Medulla oblongata (tissue), 1 donor: ENCODE data around the gene TNP1.
A peak's percentile ranks its signal among the peaks of the same experiment; 100 is the strongest.

Source experiments
- DNase-seq: peaks from one replicate; pipeline ENCODE4 v3.0.0-alpha.2; 2015; ENCODE audit errors: extremely low spot score

TNP1 gene, protein sequence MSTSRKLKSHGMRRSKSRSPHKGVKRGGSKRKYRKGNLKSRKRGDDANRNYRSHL

DNA sequence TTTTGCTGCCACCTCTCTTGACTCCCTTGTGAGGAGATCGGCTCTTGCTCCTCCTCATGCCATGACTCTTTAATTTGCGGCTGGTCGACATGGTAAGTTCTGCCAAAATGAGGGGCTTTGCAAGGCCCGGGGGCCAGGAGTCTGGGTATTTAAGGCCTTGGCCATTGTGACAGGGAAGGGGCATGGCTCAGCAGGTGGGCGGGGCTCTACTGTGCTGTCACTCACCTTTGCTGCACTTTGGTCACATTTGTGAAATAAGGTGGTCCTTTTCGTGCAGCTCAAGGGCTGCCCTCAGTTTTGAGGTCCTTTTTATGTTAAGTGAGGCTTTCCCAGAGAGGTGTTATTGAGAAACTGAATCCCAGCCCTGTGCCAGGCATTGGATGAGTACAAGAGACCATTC, at the start of gene TNP1:
TNP1 (minus strand) TSS at position 121 of the 400 bp plus-strand sequence; CDS start at position 91, 30 bp downstream.
- DNase-seq = no peak

DNA sequence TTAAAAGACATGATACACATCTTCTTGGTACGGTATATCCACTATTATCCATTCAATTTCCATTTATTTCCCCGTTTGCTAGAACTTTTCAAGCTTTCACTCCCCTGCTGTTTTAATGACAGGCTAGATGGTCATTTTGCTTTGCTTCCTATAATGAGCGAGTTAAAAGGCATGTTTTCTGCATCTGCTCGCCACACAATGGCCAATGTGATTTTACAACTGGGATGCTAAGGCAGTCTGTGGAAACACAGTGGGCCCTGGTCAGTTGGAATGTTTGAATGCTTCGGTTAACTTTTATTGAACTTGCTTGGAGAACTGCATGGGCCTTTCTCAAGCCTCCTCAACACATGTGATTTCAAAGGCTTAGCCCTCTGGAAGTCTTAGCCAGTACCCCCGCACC, 48.4 kb upstream of the TNP1 start:
- DNase-seq = no peak

DNA sequence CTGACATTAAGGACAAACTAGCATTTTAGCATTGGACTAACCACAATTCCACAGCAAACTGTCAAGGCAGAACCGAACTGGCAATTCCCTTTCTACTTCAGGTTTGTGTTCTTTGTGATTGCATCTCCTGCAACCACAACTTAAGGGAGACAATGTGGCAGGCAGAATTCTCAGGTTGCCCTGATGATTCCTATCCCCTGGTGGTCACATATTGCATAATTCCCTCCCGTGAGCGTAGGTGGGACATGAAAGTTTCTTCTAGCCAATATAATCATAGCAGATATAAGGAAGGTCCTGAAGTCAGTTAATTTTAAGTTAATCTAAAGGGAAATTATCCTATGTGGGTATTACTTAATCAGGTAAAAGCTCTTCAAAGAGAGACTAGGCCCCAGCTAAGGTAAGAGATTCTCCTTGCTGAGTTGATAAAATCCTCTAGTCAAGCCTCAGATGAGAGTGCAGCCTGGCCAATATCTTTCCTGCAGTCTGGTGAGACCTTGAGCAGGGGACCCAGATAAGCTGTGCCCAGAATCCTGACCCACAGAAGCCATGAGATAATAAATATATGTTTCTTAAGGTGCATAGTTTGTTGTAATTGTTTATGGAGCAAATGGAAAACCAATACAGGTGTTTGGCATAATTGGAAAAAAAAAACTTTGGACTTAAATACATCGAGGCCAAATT, 45.9 kb upstream of the TNP1 start:
- no peak for DNase-seq

DNA sequence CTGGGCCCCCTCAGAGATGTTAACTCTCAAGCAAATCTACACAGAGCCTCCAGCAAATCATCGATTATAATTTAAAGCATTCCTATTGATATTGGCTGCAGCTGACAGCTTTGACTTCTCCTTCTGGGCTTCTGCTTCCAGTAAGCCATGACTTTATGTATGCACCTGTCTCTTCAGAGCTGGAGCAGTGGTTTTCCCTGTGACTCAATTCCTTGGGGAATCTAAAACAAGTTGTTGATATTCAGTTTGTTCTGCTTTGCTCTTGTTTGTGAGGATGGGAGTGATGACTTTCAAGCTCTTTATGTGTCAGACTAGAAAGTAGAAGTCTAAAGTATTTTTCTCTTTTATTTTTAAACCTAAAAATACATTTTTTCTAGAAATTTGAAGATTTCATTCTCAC, 45.1 kb upstream of the TNP1 start:
- DNase-seq = no peak

DNA sequence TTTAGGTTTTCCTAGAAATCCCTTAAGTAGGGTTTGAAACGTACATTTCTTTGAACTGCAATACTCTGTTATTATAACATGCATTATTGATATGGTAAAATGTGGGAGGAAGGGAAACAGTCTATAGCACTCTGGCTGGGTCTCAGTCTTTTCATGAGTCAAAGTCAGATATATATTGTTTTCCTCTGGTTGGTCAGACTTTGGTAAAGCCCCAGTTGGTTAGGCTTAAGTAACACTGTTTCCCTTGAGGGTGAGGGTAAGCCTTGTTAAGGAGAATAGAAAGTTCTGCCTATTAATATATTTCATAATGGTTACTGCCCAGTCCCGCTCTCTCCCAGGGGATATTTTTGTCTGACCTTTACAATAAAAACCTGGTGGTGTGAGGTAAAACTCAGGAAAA, 44.7 kb upstream of the TNP1 start:
- DNase-seq = no peak

DNA sequence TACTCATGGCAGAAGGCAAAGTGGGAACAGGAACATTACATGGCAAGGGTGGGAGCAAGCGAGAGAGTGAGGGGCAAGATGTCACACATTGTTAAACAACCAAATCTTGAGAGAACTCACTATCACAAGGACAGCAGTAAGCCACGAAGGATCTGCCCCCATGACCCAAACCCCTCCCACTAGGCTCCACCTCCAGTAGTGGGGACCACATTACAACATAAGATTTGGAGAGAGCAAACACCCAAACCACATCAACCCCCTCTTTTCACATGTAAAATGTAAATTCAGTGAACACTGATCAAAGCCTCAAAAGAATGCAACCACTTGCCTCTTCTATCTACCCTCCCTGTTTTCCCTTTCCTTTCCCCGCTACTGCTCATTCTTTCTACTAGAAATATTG, 43.6 kb upstream of the TNP1 start:
- DNase-seq = no peak

DNA sequence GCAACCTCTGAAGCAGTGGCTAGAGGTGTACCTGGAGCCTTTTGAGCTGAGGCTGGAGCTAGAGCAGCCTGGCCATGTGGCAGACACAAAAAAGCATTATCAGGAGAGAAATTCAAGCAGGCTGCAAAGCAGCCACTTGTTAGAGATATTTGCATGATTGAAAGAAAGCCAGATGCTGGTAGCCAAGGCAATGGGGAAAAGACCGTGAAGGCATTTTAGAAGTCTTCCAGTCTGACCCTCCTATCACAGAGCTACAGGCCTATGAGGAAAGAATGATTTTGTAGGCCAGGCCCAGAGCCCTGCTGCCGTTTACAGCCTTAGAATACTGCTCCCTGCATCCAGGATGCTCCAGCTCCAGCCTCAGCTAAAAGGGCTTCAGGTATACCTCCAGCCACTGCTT, 41.4 kb upstream of the TNP1 start:
- no peak for DNase-seq

DNA sequence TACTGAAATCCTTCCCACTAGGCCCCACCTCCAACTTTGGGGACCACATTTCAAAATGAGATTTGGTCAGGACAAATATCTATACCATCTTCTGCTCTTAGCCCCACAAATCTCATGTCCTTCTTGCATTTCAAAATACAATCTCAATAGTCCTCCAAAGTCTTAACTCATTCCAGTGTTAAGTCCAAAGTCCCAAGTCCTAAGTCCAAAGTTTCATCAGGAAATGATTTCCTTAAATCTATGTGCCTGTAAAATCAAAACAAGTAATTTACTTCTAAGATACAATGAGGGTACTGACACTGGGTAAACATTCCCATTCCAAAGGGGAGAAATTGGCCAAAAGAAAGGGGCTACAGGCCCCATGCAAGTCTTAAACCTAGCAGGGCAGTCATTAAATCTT, 40.5 kb upstream of the TNP1 start:
- DNase-seq = no peak

DNA sequence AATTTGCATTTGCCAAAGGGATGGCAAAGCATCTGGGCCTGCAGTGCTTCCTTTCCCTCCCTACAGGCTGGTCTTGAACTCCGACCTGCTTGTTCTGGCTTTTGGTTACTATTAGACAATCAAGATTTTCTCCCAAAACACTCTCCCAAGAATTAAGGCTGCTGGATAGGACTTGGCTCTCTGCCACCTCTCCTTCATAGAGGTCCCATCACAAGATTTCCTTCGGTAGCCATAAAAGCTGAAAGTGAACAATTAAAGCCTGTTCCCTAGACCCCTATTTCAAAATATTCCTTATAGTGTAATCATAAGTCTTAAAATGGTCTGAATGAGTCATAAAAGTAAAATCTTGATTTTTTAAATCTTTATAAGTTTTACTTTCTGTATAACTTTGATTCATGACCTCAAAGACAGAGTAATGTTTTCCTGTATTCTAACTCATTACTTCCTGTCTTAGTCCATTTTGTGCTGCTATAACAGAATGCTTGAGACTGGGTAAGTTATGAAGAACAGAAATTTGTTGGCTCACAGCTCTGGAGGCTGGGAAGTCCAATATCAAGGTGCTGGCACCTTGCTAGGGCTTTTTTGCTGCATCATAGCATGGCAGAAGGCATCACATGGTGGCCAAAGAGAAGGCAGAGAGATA, 37.8 kb upstream of the TNP1 start:
- no peak for DNase-seq

DNA sequence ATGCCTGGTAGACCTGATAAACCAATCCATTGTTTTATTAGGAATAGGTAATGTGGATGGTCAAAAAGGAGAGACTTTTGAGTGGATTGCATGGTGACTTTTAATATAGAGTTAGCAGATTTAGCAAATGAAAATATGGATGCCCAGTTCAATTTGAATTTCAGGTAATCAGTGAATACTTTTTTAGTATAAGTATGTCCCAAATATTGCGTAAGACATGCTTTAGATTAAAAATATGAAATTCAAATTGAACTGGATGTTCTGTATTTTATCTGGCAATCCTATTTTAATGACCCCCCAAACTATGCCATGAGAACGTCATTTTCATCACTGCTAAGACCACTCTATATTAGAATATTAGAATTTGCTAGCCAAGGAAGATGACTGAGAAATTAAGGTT, 30.3 kb upstream of the TNP1 start:
- no peak for DNase-seq

DNA sequence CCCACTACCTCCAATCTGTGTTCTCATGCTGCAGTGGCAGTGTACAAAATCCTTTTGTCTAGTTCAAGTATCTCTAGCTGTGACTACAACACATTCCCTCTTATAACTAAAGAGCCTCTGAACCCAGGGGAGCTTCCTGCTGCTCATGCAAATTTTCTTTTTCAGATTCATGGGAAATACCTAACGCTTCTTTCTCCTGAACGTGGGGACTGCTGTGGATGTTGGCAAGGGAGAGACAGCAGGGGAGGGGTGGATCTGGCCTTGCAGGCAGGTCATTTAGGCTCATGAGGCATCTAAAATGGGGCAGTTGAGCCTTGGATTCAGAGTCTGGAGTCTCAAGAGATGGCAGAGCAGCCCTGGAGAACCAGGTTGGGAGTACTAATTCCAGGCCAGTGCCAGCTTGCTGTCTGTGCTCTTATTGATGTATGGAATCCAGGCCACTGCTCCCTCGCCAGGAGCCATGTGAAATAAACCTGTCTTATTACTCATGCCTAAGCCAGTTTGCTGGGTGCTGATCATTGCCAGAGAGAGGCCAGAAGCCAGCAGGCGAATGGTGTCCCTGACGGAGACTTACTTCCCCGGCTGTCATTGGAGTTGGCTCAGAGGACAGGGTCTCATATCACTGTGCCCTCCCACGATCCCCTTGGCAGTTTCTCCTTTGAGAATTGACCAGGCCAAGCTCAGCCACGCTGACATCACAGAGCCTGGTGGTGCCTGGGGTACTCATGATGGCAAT, 29.2 kb upstream of the TNP1 start:
- DNase-seq = no peak

DNA sequence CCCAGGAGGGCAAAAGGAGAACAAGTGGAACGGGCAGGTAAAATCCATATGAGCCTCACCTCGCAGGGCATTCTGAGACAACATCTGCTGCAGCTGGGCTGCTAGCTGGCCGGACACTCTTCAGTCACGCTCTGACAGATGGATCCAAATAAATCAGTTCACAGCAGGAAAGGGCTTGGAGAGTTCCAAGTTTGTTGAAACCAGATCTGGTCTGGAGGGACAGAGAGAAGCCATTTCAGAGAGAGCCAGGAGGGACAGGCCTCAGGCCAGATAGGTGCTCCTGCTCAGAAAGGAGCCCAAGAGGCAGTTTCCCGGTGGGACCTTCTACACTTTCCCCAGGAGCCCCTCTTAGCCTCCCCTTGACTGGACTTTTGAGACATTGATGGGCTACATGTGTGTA, 28.2 kb upstream of the TNP1 start:
- DNase-seq = no peak

DNA sequence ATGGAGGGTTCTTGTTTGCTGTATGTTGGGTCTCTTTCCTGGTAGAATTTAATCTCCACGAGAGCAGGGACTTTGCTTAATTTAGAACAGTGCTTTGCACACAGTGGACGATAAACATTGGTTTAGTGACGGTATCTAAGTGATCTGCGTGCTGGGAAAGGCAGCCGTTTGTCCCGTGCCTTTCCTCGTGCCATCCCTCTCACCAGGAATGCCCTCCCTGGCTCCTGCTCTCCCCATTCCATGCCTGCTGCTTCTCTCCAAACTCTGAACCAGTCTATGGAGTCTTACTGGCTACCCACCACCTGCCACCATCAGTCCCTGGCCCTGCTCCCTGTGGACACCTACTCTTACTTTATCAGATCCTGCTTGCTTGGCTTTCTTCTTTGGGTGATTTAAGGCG, 27.3 kb upstream of the TNP1 start:
- DNase-seq = no peak

DNA sequence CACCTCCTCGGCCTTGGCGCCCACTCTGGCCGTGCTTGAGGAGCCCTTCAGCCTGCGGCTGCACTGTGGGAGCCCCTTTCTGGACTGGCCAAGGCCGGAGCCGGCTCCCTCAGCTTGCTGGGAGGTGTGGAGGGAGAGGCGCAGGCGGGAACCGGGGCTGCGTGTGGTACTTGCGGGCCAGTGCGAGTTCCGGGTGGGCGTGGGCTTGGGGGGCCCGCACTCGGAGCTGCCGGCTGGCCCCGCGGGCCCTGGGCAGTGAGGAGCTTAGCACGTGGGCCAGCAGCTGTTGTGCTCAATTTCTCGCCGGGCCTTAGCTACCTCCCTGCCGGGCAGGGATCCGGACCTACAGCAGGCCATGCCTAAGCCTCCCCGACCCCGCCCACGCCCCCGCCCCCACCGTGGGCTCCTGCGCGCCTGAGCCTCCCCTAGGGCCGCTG, 25.3 kb upstream of the TNP1 start:
- no peak for DNase-seq

DNA sequence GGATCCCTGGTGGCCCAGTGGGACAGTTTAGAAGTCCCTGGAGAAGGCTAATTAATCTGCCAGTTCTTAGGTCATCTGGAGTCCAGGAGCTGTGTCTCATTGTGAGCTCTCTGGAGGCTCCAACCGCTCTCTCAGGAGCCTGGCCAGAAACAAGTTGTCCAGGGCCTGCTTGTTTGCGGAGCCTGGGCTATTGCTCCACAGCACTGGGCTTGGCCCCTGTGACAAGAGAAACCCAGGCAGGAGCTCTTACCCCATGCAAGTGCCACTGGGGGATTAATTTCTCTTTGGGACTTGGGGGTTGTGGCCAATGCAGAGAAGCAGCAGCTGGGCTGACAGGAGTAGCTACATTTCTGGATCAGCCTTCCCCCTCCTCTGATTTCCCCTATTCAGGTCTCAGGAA, 24.5 kb upstream of the TNP1 start:
- no peak for DNase-seq

DNA sequence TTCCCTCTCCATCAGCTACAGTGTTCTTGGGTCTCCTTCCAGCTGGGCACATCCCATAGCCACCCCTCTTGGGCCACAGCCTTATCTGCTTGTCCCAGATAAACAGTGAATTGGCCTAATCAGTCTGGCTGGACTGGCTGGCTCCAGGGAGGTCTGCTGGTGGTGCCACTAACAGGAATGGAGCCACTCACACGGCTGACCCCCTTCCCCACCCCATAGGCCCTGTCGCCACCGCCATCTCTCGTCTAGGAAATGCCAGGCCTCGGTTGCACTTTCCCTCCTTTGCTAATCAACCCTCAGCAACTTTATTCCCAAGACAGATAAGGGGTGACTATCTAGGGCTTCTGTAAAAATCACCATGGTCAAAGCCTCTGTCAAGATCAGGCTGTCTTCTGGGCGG, 23.0 kb upstream of the TNP1 start:
- DNase-seq = no peak

DNA sequence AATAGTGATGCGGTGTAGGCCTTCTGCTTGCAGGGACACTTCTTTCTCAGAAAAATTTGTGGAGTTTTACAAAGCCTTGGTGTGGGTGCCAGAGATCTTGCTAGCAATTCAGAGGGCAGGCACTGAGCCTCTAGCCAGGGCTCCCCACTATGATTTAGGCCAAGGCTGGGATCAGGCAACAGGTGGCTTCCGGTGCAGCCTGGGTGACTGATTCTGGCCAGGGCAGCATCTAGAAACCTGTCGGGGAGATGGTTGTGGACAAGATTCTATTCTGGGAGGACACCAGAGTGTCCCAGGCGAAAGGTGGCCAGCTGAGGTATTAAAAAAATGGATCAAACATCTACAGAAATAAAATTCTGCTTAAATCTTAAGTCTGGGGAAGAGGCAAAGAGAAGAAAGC, 21.5 kb upstream of the TNP1 start:
- no peak for DNase-seq

DNA sequence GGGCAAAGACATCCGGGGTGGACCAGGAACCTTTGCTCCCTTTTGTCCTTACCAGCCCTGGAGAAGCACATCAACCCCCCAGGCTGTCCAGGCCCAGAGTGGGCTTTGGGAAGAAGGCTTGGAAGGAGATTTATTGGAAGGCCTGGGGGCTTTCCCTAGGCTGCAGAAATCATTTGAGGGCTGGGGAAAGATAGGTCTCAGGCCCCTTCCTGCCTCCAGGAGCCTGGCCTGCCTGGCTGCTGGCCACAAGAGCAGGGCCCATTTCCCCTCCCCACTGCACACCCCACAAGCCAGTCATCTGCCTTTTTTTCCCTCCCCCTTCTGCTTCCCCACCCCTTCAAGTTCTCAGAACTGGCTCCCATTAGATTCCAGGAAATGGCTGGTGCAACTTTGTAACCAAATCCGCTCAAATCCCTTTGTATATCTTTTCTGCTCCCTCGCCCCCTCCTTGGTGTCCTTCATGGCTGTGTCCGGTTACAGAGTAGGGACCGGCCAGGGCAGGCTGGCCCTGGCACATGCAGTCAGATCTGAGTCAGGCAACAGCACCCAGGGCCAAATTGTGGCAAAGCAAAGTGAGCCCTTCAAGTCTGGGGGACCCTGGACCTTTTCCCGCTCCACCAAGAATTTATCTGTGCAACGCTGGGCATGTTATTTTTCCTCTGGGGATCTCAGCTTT, 20.8 kb upstream of the TNP1 start:
- no peak for DNase-seq

DNA sequence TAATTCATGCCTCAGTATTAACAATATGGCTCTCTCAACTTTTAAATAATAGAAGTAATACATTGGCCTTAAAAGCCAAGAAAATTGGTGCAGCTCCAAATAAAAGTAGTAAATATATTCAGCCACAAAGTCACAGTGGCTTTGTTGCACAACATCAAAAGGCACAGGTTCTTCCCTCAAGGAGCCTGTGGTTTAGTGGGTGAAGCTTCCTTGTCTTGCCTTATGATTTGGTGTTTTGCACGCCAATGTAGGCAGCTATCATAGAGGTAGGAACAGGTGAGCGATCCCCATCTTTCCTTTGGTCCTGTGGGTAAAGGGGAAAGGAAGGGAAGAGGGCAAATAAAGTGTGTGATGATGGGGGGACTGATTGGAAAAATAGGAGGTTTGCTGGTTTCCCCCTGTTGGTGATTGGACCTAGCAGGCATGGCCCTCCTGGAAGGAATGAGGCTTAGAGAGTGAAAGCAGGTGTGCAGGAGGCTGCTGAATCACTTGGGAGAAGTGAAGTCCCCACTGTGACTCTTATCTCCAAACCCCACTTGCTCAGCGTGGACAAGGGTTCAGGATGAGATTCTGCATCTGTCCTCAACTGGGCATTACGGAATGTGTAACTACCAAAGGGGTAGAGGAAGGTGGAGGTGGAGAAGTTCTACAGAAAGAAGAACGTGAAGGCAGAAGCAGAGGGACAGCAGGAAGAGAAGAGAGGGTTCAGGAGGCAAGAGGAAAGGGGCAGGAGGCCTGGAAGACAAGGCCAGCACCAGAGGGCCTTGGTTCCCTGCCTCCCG, 20.1 kb upstream of the TNP1 start:
- DNase-seq = no peak

DNA sequence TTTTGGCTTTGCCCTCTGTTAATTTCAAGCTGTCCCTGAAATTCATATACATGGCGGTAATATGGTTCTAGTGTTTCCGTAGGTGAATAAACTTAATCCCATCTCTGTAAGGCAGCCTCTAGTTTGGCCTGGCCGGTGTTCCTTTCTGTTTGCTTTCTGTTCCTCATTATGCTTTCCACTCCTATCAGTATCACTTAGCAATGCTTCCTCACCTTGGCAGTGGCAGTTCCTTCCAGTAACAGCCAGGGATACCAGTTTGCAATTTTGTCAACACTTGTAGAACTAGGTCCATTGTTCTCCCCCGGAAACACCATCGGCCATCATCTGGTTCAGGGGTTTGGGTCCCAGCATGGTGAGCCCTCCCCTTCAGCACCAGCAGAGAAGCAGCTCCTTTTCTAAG, 18.2 kb upstream of the TNP1 start:
- peak; percentile 5 for DNase-seq

DNA sequence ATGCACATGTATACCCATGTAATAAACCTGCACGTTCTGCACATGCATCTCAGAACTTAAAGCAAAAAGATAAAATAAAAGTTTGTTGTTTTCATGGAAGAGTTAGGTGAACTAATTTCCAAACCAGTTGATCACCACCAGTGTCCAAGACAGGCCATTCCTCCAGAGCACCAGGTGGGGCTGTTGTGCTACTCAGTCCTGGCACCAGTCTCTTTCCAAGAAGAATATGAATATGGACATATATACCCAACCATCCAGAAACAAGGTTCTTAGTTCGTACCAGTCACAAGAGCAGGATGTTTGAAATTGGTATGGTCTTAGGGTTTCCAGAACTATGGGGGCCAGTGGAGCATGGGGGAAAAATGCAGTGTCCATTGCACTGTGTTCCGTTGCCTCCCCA, 17.2 kb upstream of the TNP1 start:
- no peak for DNase-seq

DNA sequence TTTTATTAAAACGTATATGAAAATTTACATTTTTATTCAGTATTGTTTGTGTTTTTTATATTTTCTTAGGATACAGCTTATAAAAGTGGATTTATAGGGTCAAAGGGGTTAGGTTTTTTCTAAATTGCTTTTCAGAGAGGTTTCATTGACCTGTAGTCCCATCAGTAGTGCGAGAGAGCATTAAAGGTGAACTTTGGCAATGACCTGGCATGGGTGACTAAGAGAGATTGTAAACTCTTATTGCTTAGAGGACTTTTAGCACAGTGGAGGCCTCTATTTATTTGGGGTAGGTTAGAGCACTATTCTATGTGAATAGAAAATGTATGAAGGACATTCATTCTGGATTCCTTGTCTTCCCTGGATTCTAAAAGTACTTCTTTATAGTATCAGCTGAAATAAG, 16.0 kb upstream of the TNP1 start:
- DNase-seq = no peak
